Measurements from ENCODE around the gene NOD2. TPM values are rescaled to one million over a fixed set of nuclear protein-coding genes. Genes with fewer than 3 reads are reported as not detected.

The NOD2 gene
- total and polyA plus RNA-seq, 7 experiments from 2014 or later = 0.06 to 40.5 (median 0.65) TPM

- intact Hi-C loops (cut with micrococcal nuclease) = no loop called here
- H3K27me3 ChIP-seq (ENCODE audit: control insufficient read depth in 2 of 2, insufficient read depth in 2 of 2, low read length in 2 of 2) = no peaks in the 10 kb centered on the region
- H3K27me3 Mint-ChIP-seq = no peaks in the 10 kb centered on the region
- no peaks in the 10 kb centered on the region for H3K9me3 Mint-ChIP-seq
- H3K36me3 Mint-ChIP-seq = peaks cover 17 to 51% (median 40%) of the 10 kb centered on the region in 5 donors
- H3K4me1 Mint-ChIP-seq = peaks cover 37 to 89% (median 87%) of the 10 kb centered on the region in 7 donors
- H3K4me1 ChIP-seq (ENCODE audit: control insufficient read depth in 2 of 2, insufficient read depth in 2 of 2, low read length in 2 of 2) = peaks cover 41 to 59% of the 10 kb centered on the region in 2 donors
- peak overlapping the region in 3 of 9 donors; percentile 56 to 64 (median 58) for H3K27ac Mint-ChIP-seq
- no peak overlapping the region for H3K4me3 ChIP-seq (ENCODE audit: low read length)
- ATAC-seq (no peak), DNase-seq (no peak)
- no peaks in the 10 kb centered on the region for H3K9me3 ChIP-seq (ENCODE audit: control insufficient read depth in 2 of 3, low read length in 3 of 3)
- ChIA-PET POLR2A (interaction anchor here (0.6 to 1.8 kb wide), 4 partner anchors 53 to 86 kb away, joined by 3 to 5 read pairs (median 4); no protein-coding TSS in a partner anchor), CTCF (interaction anchor here (0.8 to 12.1 kb wide), 4 partner anchors 28 to 128 kb away, joined by 3 to 225 read pairs (median 4); no protein-coding TSS in a partner anchor)
- peaks cover 10 to 31% (median 17%) of the 10 kb centered on the region in 3 experiments for H3K36me3 ChIP-seq (ENCODE audit: control insufficient read depth in 2 of 3, insufficient read depth in 3 of 3, low read length in 3 of 3)
- H3K27ac ChIP-seq (ENCODE audit: low read depth, low read length) = peak overlapping the region; percentile 12
- H3K4me3 Mint-ChIP-seq = peak overlapping the region in 9 of 10 donors; percentile 53 to 81 (median 66)
Measured at GRCh38 chr16:50751528-50751927, 58.1 kb downstream of the NOD2 start.

GRCh38 chr16:50752471-50753235 lies 59.2 kb downstream of the NOD2 start:
- ATAC-seq (no peak), DNase-seq (no peak)
- no peaks in the 10 kb centered on the region for H3K27me3 Mint-ChIP-seq
- H3K4me1 Mint-ChIP-seq = peaks cover 34 to 92% (median 86%) of the 10 kb centered on the region in 7 donors
- Histone ChIP-seq H3K4me1 (ENCODE audit: control insufficient read depth in 2 of 2, insufficient read depth in 2 of 2, low read length in 2 of 2) (peaks cover 41 to 58% of the 10 kb centered on the region in 2 donors), H3K36me3 (ENCODE audit: control insufficient read depth in 2 of 3, insufficient read depth in 3 of 3, low read length in 3 of 3) (peaks cover 10 to 36% (median 23%) of the 10 kb centered on the region in 3 experiments), H3K27ac (ENCODE audit: low read depth, low read length) (no peak overlapping the region), H3K4me3 (ENCODE audit: low read length) (no peak overlapping the region), H3K9me3 (ENCODE audit: control insufficient read depth in 2 of 3, low read length in 3 of 3) (no peaks in the 10 kb centered on the region), H3K27me3 (ENCODE audit: control insufficient read depth in 2 of 2, insufficient read depth in 2 of 2, low read length in 2 of 2) (no peaks in the 10 kb centered on the region)
- no peaks in the 10 kb centered on the region for H3K9me3 Mint-ChIP-seq
- ChIA-PET POLR2A (interaction anchor here (0.7 kb wide), 1 partner anchor 8 kb away, joined by 3 read pairs; no protein-coding TSS in a partner anchor), CTCF (interaction anchor here (0.6 to 12.1 kb wide), 3 partner anchors 69 to 466 kb away, joined by 3 to 225 read pairs (median 3); no protein-coding TSS in a partner anchor)
- H3K27ac Mint-ChIP-seq = peak overlapping the region in 7 of 9 donors; percentile 16 to 84 (median 39)
- peaks cover 17 to 47% (median 37%) of the 10 kb centered on the region in 5 donors for H3K36me3 Mint-ChIP-seq
- intact Hi-C loops (cut with micrococcal nuclease) = loop anchor here in 1 of 2 donors (1.0 to 2.0 kb wide), 2 partner anchors 9 to 14 kb away; no protein-coding TSS in a partner anchor
- H3K4me3 Mint-ChIP-seq = peak overlapping the region; percentile 8 to 82 (median 56)

DNA sequence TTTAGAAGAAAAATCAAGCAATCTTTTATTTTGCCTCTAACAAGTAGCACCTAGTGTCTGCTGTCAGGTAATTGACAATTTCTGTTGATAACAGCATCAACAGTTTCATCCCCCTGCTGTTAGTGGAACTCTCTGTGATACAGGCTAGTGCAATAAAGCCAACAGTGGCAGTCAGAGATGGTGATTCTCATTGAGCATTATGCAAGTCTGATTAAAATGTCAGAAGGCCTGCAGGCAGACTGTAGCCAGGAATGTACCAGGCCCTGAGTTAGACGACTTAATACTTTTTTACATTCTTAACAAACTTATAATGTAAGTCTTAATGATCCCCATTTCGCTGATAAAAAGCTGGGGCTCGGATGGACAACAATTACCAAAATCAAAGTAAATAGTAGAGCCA lies 63.1 kb downstream of the NOD2 start:
- H3K27me3 Mint-ChIP-seq = no peaks in the 10 kb centered on the region
- no peak for ATAC-seq

GRCh38 chr16:50761267-50761666 lies 67.9 kb downstream of the NOD2 start:
- Histone ChIP-seq H3K4me3 (ENCODE audit: low read length) (no peak overlapping the region), H3K27me3 (ENCODE audit: control insufficient read depth in 2 of 2, insufficient read depth in 2 of 2, low read length in 2 of 2) (no peaks in the 10 kb centered on the region), H3K36me3 (ENCODE audit: control insufficient read depth in 2 of 3, insufficient read depth in 3 of 3, low read length in 3 of 3) (peaks cover 5 to 35% (median 23%) of the 10 kb centered on the region in 3 experiments), H3K27ac (ENCODE audit: low read depth, low read length) (no peak overlapping the region), H3K9me3 (ENCODE audit: control insufficient read depth in 2 of 3, low read length in 3 of 3) (no peaks in the 10 kb centered on the region), H3K4me1 (ENCODE audit: control insufficient read depth in 2 of 2, insufficient read depth in 2 of 2, low read length in 2 of 2) (peaks cover 54 to 68% of the 10 kb centered on the region in 2 donors)
- peak overlapping the region in 7 of 9 donors; percentile 3 to 84 (median 45) for H3K27ac Mint-ChIP-seq
- CTCF ChIA-PET = no interaction called here
- peaks cover 58 to 99% (median 87%) of the 10 kb centered on the region in 7 donors for H3K4me1 Mint-ChIP-seq
- H3K27me3 Mint-ChIP-seq = no peaks in the 10 kb centered on the region
- ATAC-seq (peak; percentile 20), DNase-seq (no peak)
- peaks cover 0 to 10% (median 4%) of the 10 kb centered on the region in 11 donors for H3K9me3 Mint-ChIP-seq
- peaks cover 24 to 66% (median 50%) of the 10 kb centered on the region in 5 donors for H3K36me3 Mint-ChIP-seq
- intact Hi-C loops (cut with micrococcal nuclease) = loop anchor here in 1 of 2 donors (1.0 kb wide), 1 partner anchor 8 kb away; no protein-coding TSS in a partner anchor
- POLR2A ChIA-PET = interaction anchor here (0.6 to 1.1 kb wide), 2 partner anchors 9 to 23 kb away, joined by 3 to 4 read pairs; no protein-coding TSS in a partner anchor
- H3K4me3 Mint-ChIP-seq = peak overlapping the region in 9 of 10 donors; percentile 5 to 78 (median 62)

More for the DNA sequence above, 63.1 kb downstream of the NOD2 start:
- Histone ChIP-seq H3K36me3 (ENCODE audit: control insufficient read depth in 2 of 3, insufficient read depth in 3 of 3, low read length in 3 of 3) (peaks cover 10 to 40% (median 23%) of the 10 kb centered on the region in 3 experiments), H3K27ac (ENCODE audit: low read depth, low read length) (peak overlapping the region; percentile 23), H3K4me3 (ENCODE audit: low read length) (no peak overlapping the region), H3K27me3 (ENCODE audit: control insufficient read depth in 2 of 2, insufficient read depth in 2 of 2, low read length in 2 of 2) (no peaks in the 10 kb centered on the region), H3K4me1 (ENCODE audit: control insufficient read depth in 2 of 2, insufficient read depth in 2 of 2, low read length in 2 of 2) (peaks cover 42 to 52% of the 10 kb centered on the region in 2 donors), H3K9me3 (ENCODE audit: control insufficient read depth in 2 of 3, low read length in 3 of 3) (no peaks in the 10 kb centered on the region)
- Mint-ChIP-seq H3K36me3 (peaks cover 19 to 48% (median 46%) of the 10 kb centered on the region in 5 donors), H3K4me3 (peak overlapping the region in 9 of 10 donors; percentile 34 to 80 (median 61)), H3K27ac (peak overlapping the region in 3 of 9 donors; percentile 36 to 61 (median 41)), H3K4me1 (peaks cover 49 to 95% (median 88%) of the 10 kb centered on the region in 7 donors), H3K9me3 (peaks cover 0 to 3% (median 0%) of the 10 kb centered on the region in 11 donors)
- intact Hi-C loops (cut with micrococcal nuclease) = no loop called here
- no peak for DNase-seq
- POLR2A ChIA-PET = interaction anchor here (0.9 to 1.1 kb wide), 3 partner anchors 8 to 88 kb away, joined by 3 to 4 read pairs (median 3); no protein-coding TSS in a partner anchor
- CTCF ChIA-PET = interaction anchor here (0.7 to 2.6 kb wide), 6 partner anchors 10 to 93 kb away, joined by 3 to 9 read pairs (median 4); partner anchors contain the start of gene CYLD

DNA sequence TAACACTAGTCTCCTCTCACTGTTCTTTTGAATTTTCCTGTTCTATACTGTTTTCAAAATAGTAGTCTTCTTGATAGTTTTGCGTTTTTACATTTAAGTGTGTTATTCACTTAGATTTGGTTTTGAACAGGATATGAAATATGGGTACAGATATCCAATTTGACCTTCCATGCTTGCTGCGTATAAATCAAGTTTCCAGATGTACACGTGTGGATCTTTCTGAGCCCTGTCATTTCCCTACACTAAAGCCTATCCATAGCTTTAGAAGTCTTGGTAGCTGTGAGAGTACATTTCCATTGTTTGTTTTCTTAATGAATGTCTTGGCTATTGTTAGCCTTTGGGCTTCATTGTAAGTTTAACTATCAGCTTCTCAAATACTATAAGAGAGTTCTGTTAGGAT lies 68.8 kb downstream of the NOD2 start:
- Mint-ChIP-seq H3K27me3 (no peaks in the 10 kb centered on the region), H3K4me1 (peaks cover 67 to 99% (median 87%) of the 10 kb centered on the region in 7 donors), H3K9me3 (peaks cover 0 to 16% (median 7%) of the 10 kb centered on the region in 11 donors), H3K36me3 (peaks cover 30 to 74% (median 59%) of the 10 kb centered on the region in 5 donors), H3K27ac (peak overlapping the region in 7 of 9 donors; percentile 1 to 84 (median 44)), H3K4me3 (peak overlapping the region; percentile 13 to 75 (median 60))
- peaks cover 61 to 66% of the 10 kb centered on the region in 2 donors for H3K4me1 ChIP-seq (ENCODE audit: control insufficient read depth in 2 of 2, insufficient read depth in 2 of 2, low read length in 2 of 2)
- H3K9me3 ChIP-seq (ENCODE audit: control insufficient read depth in 2 of 3, low read length in 3 of 3) = no peaks in the 10 kb centered on the region
- H3K27me3 ChIP-seq (ENCODE audit: control insufficient read depth in 2 of 2, insufficient read depth in 2 of 2, low read length in 2 of 2) = no peaks in the 10 kb centered on the region
- H3K36me3 ChIP-seq (ENCODE audit: control insufficient read depth in 2 of 3, insufficient read depth in 3 of 3, low read length in 3 of 3) = peaks cover 8 to 35% (median 17%) of the 10 kb centered on the region in 3 experiments
- intact Hi-C loops (cut with micrococcal nuclease) = loop anchor here in 1 of 2 donors (2.0 kb wide), 1 partner anchor 15 kb away; no protein-coding TSS in a partner anchor
- no peak overlapping the region for H3K4me3 ChIP-seq (ENCODE audit: low read length)
- no peak for DNase-seq
- ATAC-seq = no peak
- POLR2A ChIA-PET = interaction anchor here (1.1 kb wide), 2 partner anchors 22 to 25 kb away, joined by 3 to 4 read pairs; no protein-coding TSS in a partner anchor
- no peak overlapping the region for H3K27ac ChIP-seq (ENCODE audit: low read depth, low read length)
- CTCF ChIA-PET = no interaction called here

DNA sequence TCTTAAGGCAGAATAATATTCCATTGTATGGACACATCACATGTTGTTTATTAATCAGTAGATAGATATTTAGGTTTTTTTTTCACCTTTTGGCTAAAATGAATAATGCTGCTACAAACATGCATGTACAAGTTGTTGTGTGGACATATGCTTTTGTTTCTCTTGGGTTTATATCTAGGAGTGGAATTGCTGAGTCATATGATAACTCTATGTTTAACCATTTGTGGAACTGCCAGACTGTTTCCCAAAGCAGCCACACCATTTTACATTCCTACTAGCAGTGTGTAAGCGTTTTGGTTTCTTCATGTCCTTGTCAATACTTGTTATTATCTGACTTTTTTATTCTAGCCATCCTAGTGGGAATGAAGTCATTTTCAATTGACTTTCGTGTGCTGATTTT lies 69.8 kb downstream of the NOD2 start:
- Histone ChIP-seq H3K4me1 (ENCODE audit: control insufficient read depth in 2 of 2, insufficient read depth in 2 of 2, low read length in 2 of 2) (peaks cover 57 to 72% of the 10 kb centered on the region in 2 donors), H3K36me3 (ENCODE audit: control insufficient read depth in 2 of 3, insufficient read depth in 3 of 3, low read length in 3 of 3) (peaks cover 8 to 30% (median 17%) of the 10 kb centered on the region in 3 experiments), H3K27ac (ENCODE audit: low read depth, low read length) (no peak overlapping the region), H3K27me3 (ENCODE audit: control insufficient read depth in 2 of 2, insufficient read depth in 2 of 2, low read length in 2 of 2) (no peaks in the 10 kb centered on the region), H3K9me3 (ENCODE audit: control insufficient read depth in 2 of 3, low read length in 3 of 3) (no peaks in the 10 kb centered on the region), H3K4me3 (ENCODE audit: low read length) (no peak overlapping the region)
- Mint-ChIP-seq H3K27me3 (no peaks in the 10 kb centered on the region), H3K4me3 (peak overlapping the region in 9 of 10 donors; percentile 9 to 75 (median 61)), H3K9me3 (peaks cover 0 to 16% (median 7%) of the 10 kb centered on the region in 11 donors), H3K36me3 (peaks cover 26 to 76% (median 61%) of the 10 kb centered on the region in 5 donors), H3K4me1 (peaks cover 68 to 99% (median 92%) of the 10 kb centered on the region in 7 donors), H3K27ac (peak overlapping the region in 4 of 9 donors; percentile 38 to 84 (median 48))
- intact Hi-C loops (cut with micrococcal nuclease) = loop anchor here in 1 of 2 donors (1.0 to 2.0 kb wide), 2 partner anchors 8 to 14 kb away; no protein-coding TSS in a partner anchor
- ATAC-seq = no peak
- no peak for DNase-seq
- ChIA-PET POLR2A (interaction anchor here (0.6 to 1.1 kb wide), 2 partner anchors 24 to 960 kb away, joined by 3 read pairs; no protein-coding TSS in a partner anchor), CTCF (no interaction called here)
